ENCODE results near the gene TMEM205. TPM values are rescaled to one million over a fixed set of nuclear protein-coding genes. Genes with fewer than 3 reads are reported as not detected.

Gene TMEM205
- total RNA-seq, 4 donors from 2014 or later = 165 to 262 (median 210) TPM

DNA sequence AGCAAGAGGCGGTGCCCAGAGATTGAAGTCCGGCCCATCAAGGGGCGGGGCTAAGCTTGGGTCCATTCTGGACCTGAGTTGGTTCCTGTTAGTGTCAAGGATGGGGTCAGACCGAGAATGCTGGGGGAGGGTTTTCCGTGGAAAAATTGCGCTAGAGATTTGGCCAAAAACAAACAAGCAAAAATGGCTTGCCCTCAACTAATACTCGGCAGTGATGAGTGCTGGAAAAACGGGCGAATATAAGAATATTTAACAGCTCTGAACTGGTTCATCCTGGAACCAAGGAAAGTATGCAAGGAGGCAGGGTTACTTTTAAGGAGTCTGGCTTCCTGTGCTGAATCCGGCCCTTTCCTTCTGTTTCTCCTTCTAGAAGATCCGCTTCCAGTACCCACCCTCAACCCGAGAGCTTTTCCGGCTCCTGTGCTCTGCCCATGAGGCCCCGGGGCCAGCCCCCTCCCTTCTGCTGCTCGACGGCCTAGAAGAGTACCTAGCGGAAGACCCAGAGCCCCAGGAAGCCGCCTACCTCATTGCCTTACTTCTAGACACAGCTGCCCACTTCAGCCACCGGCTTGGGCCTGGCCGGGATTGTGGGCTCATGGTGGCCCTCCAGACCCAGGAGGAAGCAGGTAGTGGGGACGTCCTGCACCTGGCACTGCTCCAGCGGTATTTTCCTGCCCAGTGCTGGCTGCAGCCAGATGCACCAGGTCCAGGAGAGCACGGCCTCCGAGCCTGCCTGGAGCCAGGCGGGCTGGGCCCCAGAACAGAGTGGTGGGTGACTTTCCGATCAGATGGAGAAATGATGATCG, 29.3 kb upstream of the TMEM205 start:
- ATAC-seq = peak; percentile 0
- WGBS, 2 donors (ENCODE audit: low coverage in 1 of 2) = 0 to 6% methylated on average over 10 to 16 of the region's 27 CpGs
- H3K27ac ChIP-seq = peak overlapping the region; percentile 82 to 99 (median 96)
- H3K9me3 ChIP-seq = no peaks in the 10 kb centered on the region
- peaks cover 0 to 17% of the 10 kb centered on the region in 2 donors for H3K36me3 ChIP-seq
- peaks cover 0 to 62% (median 26%) of the 10 kb centered on the region in 3 donors for H3K4me1 ChIP-seq
- TF ChIP-seq EP300 (IDR thresholded peaks at IDR 0.05) (no peak), POLR2AphosphoS5 (IDR thresholded peaks at IDR 0.05) (peak; percentile 39), POLR2A (IDR thresholded peaks at IDR 0.05) (peak in 1 of 2 donors; percentile 15)
- TF ChIP-seq, protein P1, sequence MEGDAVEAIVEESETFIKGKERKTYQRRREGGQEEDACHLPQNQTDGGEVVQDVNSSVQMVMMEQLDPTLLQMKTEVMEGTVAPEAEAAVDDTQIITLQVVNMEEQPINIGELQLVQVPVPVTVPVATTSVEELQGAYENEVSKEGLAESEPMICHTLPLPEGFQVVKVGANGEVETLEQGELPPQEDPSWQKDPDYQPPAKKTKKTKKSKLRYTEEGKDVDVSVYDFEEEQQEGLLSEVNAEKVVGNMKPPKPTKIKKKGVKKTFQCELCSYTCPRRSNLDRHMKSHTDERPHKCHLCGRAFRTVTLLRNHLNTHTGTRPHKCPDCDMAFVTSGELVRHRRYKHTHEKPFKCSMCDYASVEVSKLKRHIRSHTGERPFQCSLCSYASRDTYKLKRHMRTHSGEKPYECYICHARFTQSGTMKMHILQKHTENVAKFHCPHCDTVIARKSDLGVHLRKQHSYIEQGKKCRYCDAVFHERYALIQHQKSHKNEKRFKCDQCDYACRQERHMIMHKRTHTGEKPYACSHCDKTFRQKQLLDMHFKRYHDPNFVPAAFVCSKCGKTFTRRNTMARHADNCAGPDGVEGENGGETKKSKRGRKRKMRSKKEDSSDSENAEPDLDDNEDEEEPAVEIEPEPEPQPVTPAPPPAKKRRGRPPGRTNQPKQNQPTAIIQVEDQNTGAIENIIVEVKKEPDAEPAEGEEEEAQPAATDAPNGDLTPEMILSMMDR (IDR thresholded peaks at IDR 0.05) = no peak
- H3K27me3 ChIP-seq = no peaks in the 10 kb centered on the region
- peak overlapping the region; percentile 33 to 72 for H3K4me3 ChIP-seq

DNA sequence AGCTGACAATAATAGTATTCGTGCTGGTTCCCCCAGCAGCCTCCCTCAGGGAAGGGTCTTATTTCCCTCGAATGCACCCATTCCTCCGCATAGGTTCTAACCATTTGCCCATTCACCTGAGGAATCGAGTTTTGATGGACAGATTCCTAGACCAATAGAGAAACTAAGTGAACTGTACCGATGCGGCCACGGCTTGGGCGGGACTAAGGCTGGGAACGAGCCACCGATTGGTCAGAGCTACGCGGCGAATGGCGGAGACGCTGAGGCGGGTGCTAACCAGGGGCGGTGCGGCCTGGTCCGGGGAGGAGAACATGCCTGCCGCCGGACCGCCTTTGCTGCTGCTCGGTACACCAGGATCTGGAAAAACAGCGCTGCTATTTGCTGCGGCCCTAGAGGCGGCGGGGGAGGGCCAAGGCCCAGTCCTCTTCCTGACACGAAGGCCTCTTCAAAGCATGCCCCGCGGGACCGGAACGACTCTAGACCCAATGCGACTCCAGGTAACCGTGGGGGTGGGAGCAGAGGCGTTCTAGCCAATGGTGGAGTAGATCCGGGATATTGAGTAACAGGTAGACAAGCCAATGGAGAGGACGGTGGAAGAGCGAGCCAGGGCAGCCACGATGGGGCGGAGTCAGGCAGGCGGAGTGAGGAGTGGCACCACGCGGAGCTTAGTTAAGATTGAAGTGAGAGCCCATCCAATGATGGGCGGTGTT, 28.5 kb upstream of the TMEM205 start, which contains the start of gene SWSAP1:
SWSAP1 (plus strand) TSS at position 234 of the 710 bp plus-strand sequence; CDS start at position 249, 15 bp downstream.
- Histone ChIP-seq H3K4me1 (peaks cover 0 to 54% (median 26%) of the 10 kb centered on the region in 3 donors), H3K4me3 (peak within 1 kb of the TSS; percentile 66 to 72), H3K27me3 (no peaks in the 10 kb centered on the region), H3K27ac (peak within 1 kb of the TSS; percentile 82 to 99 (median 96)), H3K9me3 (no peaks in the 10 kb centered on the region), H3K36me3 (peaks cover 0 to 20% of the 10 kb centered on the region in 2 donors)
- 0% methylated on average over 4 to 14 of the region's 44 CpGs for WGBS, 2 donors (ENCODE audit: low coverage in 1 of 2)
- peak; percentile 13 for TF ChIP-seq POLR2AphosphoS5 (IDR thresholded peaks at IDR 0.05)
- TF ChIP-seq POLR2A (IDR thresholded peaks at IDR 0.05) = peak; percentile 37 to 56
- TF ChIP-seq, protein P1 (IDR thresholded peaks at IDR 0.05) = no peak
- TF ChIP-seq EP300 (IDR thresholded peaks at IDR 0.05) = no peak
- ATAC-seq = peak; percentile 98

DNA sequence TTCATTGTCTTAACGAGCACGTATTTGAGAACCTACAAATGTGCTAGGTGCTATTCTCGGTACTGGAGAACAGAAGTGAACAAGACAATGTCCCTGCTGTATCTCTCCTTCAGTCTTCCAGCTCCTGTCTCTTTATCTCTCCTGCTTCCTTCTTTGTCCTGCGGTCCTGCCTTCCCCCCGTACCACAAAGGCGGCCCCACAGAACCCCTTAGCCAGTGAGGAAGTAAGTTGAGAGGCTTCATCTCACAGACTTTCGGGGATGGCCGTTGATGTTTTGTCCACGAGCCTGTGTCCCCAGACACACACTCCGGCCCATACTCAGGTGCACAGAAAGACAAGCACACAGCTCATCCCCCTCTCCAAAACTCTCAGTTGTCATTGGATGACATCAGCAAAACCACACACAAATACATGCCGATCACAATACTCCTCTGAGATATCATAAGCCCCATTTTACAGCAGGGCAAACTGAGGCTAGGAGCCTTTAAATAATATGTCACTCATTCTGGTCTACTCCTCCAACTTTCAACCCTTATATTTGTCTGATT, 27.9 kb upstream of the TMEM205 start:
- WGBS, 2 donors (ENCODE audit: low coverage in 1 of 2) = 32 to 41% methylated on average over 5 to 8 of the region's 11 CpGs

DNA sequence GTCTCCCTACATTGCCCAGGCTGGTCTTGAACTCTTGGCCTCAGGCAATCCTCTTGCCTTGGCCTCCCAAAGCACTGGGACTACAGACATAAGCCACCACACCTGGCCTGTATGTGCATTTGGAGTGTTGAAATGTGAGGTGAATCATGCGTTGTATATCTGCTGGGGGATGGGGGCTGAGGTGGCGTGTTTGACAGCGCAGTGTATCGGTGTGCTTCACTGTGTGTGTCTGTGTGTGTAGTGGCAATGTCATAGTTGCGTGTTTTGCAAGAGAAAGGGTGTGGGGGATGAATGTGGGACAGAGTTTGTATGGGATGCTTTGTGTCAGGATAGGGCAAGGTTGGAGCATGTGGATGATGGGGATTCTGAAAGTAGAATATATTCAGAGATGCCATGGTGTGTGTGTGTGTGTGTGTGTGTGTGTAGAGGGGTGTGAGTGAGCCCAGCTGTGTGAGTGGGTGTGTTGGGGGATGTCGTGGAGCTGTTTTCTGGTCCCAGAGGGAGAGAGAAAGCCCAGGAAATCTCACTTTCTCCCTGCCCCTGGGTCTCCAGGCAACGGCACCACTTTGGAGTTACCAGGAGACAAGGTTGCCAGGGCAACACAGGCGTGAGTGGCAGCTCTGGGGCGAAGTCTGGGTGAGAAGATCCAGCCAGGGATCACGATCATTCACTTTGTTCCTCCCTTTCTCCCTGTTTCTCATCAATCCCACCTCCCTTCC, 27.3 kb upstream of the TMEM205 start:
- no peak for TF ChIP-seq POLR2AphosphoS5 (IDR thresholded peaks at IDR 0.05)
- no peak for TF ChIP-seq POLR2A (IDR thresholded peaks at IDR 0.05)
- no peak overlapping the region for H3K4me3 ChIP-seq
- WGBS, 2 donors (ENCODE audit: low coverage in 1 of 2) = 51 to 55% methylated on average over 8 to 9 of the region's 10 CpGs
- H3K9me3 ChIP-seq = no peaks in the 10 kb centered on the region
- peaks cover 0 to 43% (median 26%) of the 10 kb centered on the region in 3 donors for H3K4me1 ChIP-seq
- peaks cover 0 to 26% of the 10 kb centered on the region in 2 donors for H3K36me3 ChIP-seq
- no peak for ATAC-seq
- H3K27ac ChIP-seq = no peak overlapping the region
- H3K27me3 ChIP-seq = no peaks in the 10 kb centered on the region

More for the DNA sequence above, 27.9 kb upstream of the TMEM205 start:
- Histone ChIP-seq H3K4me3 (peak overlapping the region; percentile 66 to 72), H3K9me3 (no peaks in the 10 kb centered on the region), H3K27ac (peak overlapping the region; percentile 81 to 99 (median 96)), H3K36me3 (peaks cover 0 to 26% of the 10 kb centered on the region in 2 donors), H3K27me3 (no peaks in the 10 kb centered on the region), H3K4me1 (peaks cover 0 to 49% (median 26%) of the 10 kb centered on the region in 3 donors)
- TF ChIP-seq POLR2A (IDR thresholded peaks at IDR 0.05) (no peak), POLR2AphosphoS5 (IDR thresholded peaks at IDR 0.05) (no peak), EP300 (IDR thresholded peaks at IDR 0.05) (no peak)
- TF ChIP-seq, protein P1 (IDR thresholded peaks at IDR 0.05) = no peak
- no peak for ATAC-seq

Measured in gastroesophageal sphincter (tissue), 4 donors.